ENCODE measurements around the gene EZR.

- no peak for TF ChIP-seq SMC3 (IDR thresholded peaks at IDR 0.05; ENCODE audit: low read length)
- no peak for TF ChIP-seq YY1 (IDR thresholded peaks at IDR 0.05; ENCODE audit: insufficient read depth, insufficient replicate concordance, low read depth, low read length)
- TF ChIP-seq ZNF235 (CRISPR knock-in tag; IDR thresholded peaks at IDR 0.05; ENCODE audit: borderline replicate concordance), result no peak
- no peak for TF ChIP-seq ZFY (CRISPR knock-in tag; IDR thresholded peaks at IDR 0.05)
- TF ChIP-seq KDM5A (IDR thresholded peaks at IDR 0.05; ENCODE audit: borderline replicate concordance, low read length), result no peak
- TF ChIP-seq CTCF (CRISPR knock-in tag; IDR thresholded peaks at IDR 0.05), result no peak
- no peak for TF ChIP-seq RFX1 (IDR thresholded peaks at IDR 0.05)
- no peak for TF ChIP-seq EZH2 (conservative IDR thresholded peaks at IDR 0.05; ENCODE audit: low read depth, low read length)
- TF ChIP-seq ZNF879 (CRISPR knock-in tag; IDR thresholded peaks at IDR 0.05), result no peak
- no peak for TF ChIP-seq SUZ12 (IDR thresholded peaks at IDR 0.05; ENCODE audit: low read depth, low read length)
- no peak for TF ChIP-seq ZNF263 (CRISPR knock-in tag; IDR thresholded peaks at IDR 0.05)
Observed at GRCh38 chr6:158769234-158769770, 49.9 kb downstream of the EZR start.
